ENCODE measurements around the gene IAH1. TPM values are rescaled to one million over a fixed set of nuclear protein-coding genes. Genes with fewer than 3 reads are reported as not detected.

IAH1 gene
- total and polyA plus RNA-seq, 2 experiments from 2014 or later = 12.7 to 33.7 TPM

DNA sequence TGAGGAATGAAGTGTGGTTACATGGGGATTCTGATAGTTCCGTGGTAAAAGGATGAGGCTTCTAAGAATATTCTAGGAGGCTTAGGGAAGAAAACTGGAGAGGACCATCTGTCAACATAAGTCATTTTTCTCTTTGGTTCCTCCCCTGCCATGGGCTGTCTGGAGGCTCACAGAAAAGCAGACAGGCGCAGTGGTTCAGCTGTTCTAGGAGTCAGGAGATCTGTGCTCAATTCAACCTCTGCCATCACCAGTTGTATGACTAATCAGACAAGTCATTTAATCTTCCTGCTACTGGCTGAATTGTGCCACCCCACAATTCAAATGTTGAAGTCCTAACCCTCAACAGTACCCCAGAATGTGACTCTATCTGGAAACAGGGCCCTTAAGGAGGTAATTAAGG lies 44.9 kb downstream of the IAH1 start:
- Histone ChIP-seq H3K27me3 (ENCODE audit: insufficient read depth) (no peaks in the 10 kb centered on the region), H3K4me1 (ENCODE audit: insufficient read depth) (no peaks in the 10 kb centered on the region), H3K4me2 (no peak overlapping the region), H3K4me3 (no peak overlapping the region), H4K20me1 (replicated peaks; ENCODE audit: insufficient read depth) (peaks cover 8% of the 10 kb centered on the region; the same call in 1 of the 2 replicates), H3K9me2 (ENCODE audit: insufficient read depth) (no peaks in the 10 kb centered on the region), H3K27ac (ENCODE audit: low read depth) (no peak overlapping the region), H2AFZ (no peak overlapping the region), H3F3A (replicated peaks; ENCODE audit: low read depth) (no peaks in the 10 kb centered on the region), H3K36me3 (ENCODE audit: insufficient read depth) (peaks cover 11% of the 10 kb centered on the region), H3K79me2 (replicated peaks; ENCODE audit: insufficient read depth) (no peaks in the 10 kb centered on the region)
- Mint-ChIP-seq H3K27ac (no peak overlapping the region), H3K36me3 (ENCODE audit: low read depth) (peaks cover 25% of the 10 kb centered on the region; the same call in 2 of the 3 replicates), H3K9me3 (no peaks in the 10 kb centered on the region), H3K4me3 (no peak overlapping the region), H3K4me1 (no peaks in the 10 kb centered on the region), H3K27me3 (ENCODE audit: insufficient read depth, low read depth, poor library complexity) (peaks cover 1% of the 10 kb centered on the region)
- no peak for ATAC-seq
- no peak for DNase-seq (ENCODE audit: low spot score)
- TF ChIP-seq, protein P1, sequence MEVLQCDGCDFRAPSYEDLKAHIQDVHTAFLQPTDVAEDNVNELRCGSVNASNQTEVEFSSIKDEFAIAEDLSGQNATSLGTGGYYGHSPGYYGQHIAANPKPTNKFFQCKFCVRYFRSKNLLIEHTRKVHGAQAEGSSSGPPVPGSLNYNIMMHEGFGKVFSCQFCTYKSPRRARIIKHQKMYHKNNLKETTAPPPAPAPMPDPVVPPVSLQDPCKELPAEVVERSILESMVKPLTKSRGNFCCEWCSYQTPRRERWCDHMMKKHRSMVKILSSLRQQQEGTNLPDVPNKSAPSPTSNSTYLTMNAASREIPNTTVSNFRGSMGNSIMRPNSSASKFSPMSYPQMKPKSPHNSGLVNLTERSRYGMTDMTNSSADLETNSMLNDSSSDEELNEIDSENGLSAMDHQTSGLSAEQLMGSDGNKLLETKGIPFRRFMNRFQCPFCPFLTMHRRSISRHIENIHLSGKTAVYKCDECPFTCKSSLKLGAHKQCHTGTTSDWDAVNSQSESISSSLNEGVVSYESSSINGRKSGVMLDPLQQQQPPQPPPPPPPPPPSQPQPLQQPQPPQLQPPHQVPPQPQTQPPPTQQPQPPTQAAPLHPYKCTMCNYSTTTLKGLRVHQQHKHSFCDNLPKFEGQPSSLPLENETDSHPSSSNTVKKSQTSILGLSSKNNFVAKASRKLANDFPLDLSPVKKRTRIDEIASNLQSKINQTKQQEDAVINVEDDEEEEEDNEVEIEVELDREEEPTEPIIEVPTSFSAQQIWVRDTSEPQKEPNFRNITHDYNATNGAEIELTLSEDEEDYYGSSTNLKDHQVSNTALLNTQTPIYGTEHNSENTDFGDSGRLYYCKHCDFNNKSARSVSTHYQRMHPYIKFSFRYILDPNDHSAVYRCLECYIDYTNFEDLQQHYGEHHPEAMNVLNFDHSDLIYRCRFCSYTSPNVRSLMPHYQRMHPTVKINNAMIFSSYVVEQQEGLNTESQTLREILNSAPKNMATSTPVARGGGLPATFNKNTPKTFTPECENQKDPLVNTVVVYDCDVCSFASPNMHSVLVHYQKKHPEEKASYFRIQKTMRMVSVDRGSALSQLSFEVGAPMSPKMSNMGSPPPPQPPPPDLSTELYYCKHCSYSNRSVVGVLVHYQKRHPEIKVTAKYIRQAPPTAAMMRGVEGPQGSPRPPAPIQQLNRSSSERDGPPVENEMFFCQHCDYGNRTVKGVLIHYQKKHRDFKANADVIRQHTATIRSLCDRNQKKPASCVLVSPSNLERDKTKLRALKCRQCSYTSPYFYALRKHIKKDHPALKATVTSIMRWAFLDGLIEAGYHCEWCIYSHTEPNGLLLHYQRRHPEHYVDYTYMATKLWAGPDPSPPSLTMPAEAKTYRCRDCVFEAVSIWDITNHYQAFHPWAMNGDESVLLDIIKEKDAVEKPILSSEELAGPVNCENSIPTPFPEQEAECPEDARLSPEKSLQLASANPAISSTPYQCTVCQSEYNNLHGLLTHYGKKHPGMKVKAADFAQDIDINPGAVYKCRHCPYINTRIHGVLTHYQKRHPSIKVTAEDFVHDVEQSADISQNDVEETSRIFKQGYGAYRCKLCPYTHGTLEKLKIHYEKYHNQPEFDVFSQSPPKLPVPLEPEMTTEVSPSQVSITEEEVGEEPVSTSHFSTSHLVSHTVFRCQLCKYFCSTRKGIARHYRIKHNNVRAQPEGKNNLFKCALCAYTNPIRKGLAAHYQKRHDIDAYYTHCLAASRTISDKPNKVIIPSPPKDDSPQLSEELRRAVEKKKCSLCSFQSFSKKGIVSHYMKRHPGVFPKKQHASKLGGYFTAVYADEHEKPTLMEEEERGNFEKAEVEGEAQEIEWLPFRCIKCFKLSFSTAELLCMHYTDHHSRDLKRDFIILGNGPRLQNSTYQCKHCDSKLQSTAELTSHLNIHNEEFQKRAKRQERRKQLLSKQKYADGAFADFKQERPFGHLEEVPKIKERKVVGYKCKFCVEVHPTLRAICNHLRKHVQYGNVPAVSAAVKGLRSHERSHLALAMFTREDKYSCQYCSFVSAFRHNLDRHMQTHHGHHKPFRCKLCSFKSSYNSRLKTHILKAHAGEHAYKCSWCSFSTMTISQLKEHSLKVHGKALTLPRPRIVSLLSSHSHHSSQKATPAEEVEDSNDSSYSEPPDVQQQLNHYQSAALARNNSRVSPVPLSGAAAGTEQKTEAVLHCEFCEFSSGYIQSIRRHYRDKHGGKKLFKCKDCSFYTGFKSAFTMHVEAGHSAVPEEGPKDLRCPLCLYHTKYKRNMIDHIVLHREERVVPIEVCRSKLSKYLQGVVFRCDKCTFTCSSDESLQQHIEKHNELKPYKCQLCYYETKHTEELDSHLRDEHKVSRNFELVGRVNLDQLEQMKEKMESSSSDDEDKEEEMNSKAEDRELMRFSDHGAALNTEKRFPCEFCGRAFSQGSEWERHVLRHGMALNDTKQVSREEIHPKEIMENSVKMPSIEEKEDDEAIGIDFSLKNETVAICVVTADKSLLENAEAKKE (CRISPR knock-in tag; IDR thresholded peaks at IDR 0.05) = no peak
- TF ChIP-seq EZH2 (IDR thresholded peaks at IDR 0.05; ENCODE audit: low read depth, unreplicated experiment) = no peak
- no peak for TF ChIP-seq ZNF331 (CRISPR knock-in tag; IDR thresholded peaks at IDR 0.05; ENCODE audit: low read depth)
- TF ChIP-seq, protein P2, sequence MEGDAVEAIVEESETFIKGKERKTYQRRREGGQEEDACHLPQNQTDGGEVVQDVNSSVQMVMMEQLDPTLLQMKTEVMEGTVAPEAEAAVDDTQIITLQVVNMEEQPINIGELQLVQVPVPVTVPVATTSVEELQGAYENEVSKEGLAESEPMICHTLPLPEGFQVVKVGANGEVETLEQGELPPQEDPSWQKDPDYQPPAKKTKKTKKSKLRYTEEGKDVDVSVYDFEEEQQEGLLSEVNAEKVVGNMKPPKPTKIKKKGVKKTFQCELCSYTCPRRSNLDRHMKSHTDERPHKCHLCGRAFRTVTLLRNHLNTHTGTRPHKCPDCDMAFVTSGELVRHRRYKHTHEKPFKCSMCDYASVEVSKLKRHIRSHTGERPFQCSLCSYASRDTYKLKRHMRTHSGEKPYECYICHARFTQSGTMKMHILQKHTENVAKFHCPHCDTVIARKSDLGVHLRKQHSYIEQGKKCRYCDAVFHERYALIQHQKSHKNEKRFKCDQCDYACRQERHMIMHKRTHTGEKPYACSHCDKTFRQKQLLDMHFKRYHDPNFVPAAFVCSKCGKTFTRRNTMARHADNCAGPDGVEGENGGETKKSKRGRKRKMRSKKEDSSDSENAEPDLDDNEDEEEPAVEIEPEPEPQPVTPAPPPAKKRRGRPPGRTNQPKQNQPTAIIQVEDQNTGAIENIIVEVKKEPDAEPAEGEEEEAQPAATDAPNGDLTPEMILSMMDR (conservative IDR thresholded peaks at IDR 0.05; ENCODE audit: low read depth in 2 of 2) = no peak
- no peak for TF ChIP-seq POLR2AphosphoS5 (IDR thresholded peaks at IDR 0.05; ENCODE audit: low read depth)
- TF ChIP-seq EZH2phosphoT487 (IDR thresholded peaks at IDR 0.05; ENCODE audit: unreplicated experiment) = no peak
- TF ChIP-seq, protein P3, sequence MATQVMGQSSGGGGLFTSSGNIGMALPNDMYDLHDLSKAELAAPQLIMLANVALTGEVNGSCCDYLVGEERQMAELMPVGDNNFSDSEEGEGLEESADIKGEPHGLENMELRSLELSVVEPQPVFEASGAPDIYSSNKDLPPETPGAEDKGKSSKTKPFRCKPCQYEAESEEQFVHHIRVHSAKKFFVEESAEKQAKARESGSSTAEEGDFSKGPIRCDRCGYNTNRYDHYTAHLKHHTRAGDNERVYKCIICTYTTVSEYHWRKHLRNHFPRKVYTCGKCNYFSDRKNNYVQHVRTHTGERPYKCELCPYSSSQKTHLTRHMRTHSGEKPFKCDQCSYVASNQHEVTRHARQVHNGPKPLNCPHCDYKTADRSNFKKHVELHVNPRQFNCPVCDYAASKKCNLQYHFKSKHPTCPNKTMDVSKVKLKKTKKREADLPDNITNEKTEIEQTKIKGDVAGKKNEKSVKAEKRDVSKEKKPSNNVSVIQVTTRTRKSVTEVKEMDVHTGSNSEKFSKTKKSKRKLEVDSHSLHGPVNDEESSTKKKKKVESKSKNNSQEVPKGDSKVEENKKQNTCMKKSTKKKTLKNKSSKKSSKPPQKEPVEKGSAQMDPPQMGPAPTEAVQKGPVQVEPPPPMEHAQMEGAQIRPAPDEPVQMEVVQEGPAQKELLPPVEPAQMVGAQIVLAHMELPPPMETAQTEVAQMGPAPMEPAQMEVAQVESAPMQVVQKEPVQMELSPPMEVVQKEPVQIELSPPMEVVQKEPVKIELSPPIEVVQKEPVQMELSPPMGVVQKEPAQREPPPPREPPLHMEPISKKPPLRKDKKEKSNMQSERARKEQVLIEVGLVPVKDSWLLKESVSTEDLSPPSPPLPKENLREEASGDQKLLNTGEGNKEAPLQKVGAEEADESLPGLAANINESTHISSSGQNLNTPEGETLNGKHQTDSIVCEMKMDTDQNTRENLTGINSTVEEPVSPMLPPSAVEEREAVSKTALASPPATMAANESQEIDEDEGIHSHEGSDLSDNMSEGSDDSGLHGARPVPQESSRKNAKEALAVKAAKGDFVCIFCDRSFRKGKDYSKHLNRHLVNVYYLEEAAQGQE (IDR thresholded peaks at IDR 0.05; ENCODE audit: unreplicated experiment) = no peak
- no peak for TF ChIP-seq ZNF114 (CRISPR knock-in tag; IDR thresholded peaks at IDR 0.05)
- TF ChIP-seq, protein P4, sequence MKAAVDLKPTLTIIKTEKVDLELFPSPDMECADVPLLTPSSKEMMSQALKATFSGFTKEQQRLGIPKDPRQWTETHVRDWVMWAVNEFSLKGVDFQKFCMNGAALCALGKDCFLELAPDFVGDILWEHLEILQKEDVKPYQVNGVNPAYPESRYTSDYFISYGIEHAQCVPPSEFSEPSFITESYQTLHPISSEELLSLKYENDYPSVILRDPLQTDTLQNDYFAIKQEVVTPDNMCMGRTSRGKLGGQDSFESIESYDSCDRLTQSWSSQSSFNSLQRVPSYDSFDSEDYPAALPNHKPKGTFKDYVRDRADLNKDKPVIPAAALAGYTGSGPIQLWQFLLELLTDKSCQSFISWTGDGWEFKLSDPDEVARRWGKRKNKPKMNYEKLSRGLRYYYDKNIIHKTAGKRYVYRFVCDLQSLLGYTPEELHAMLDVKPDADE (IDR thresholded peaks at IDR 0.05) = no peak
- TF ChIP-seq STAT1 (IDR thresholded peaks at IDR 0.05; ENCODE audit: unreplicated experiment) = no peak
- TF ChIP-seq CREB1 (CRISPR knock-in tag; IDR thresholded peaks at IDR 0.05; ENCODE audit: low read depth) = no peak
- TF ChIP-seq NANOG (IDR thresholded peaks at IDR 0.05; ENCODE audit: borderline replicate concordance) = no peak
- TF ChIP-seq JUNB (IDR thresholded peaks at IDR 0.05; ENCODE audit: unreplicated experiment) = no peak
